HG03139 (cell line): ENCODE results near the gene FRAS1.
"Not testable (repeated sequence)": the region's sequence is repeated elsewhere in the genome, so short reads cannot be mapped to it uniquely, and the experiment has no call there.

Experiments
- ATAC-seq: cut with Tn5 transposase; IDR thresholded peaks from one replicate; pipeline ENCODE4 v1.9.1; 2021; ENCODE audit not compliant: unreplicated experiment

FRAS1 gene

GRCh38 chr4:78210694-78211410 lies 153.7 kb downstream of the FRAS1 start:
- ATAC-seq, result no peak

- no peak for ATAC-seq
Observed at GRCh38 chr4:78213218-78213617, 156.1 kb downstream of the FRAS1 start.

- ATAC-seq, result no peak
Observed at GRCh38 chr4:78214078-78214477, 157.0 kb downstream of the FRAS1 start.

- no peak for ATAC-seq
Observed at GRCh38 chr4:78217557-78217956, 160.4 kb downstream of the FRAS1 start.

- ATAC-seq, result no peak
Observed at GRCh38 chr4:78218260-78218659, 161.1 kb downstream of the FRAS1 start.

GRCh38 chr4:78219825-78220224 lies 162.7 kb downstream of the FRAS1 start:
- ATAC-seq, result no peak

- ATAC-seq, result no peak
Observed at GRCh38 chr4:78220283-78220682, 163.2 kb downstream of the FRAS1 start.

- ATAC-seq, result no peak
Observed at GRCh38 chr4:78222575-78223186, 165.6 kb downstream of the FRAS1 start.

- no peak for ATAC-seq
Observed at GRCh38 chr4:78225236-78225635, 168.1 kb downstream of the FRAS1 start.

- ATAC-seq, result no peak
Observed at GRCh38 chr4:78226279-78226678, 169.2 kb downstream of the FRAS1 start.

- no peak for ATAC-seq
Observed at GRCh38 chr4:78227411-78228057, 170.4 kb downstream of the FRAS1 start.

- no peak for ATAC-seq
Observed at GRCh38 chr4:78235800-78236199, 178.7 kb downstream of the FRAS1 start.

GRCh38 chr4:78237360-78237759 lies 180.2 kb downstream of the FRAS1 start:
- no peak for ATAC-seq

- no peak for ATAC-seq
Observed at GRCh38 chr4:78242071-78242470, 184.9 kb downstream of the FRAS1 start.

- ATAC-seq, result no peak
Observed at GRCh38 chr4:78244705-78245485, 187.8 kb downstream of the FRAS1 start.

- no peak for ATAC-seq
Observed at GRCh38 chr4:78247536-78248285, 190.6 kb downstream of the FRAS1 start.

- no peak for ATAC-seq
Observed at GRCh38 chr4:78250500-78250899, 193.4 kb downstream of the FRAS1 start.

GRCh38 chr4:78252773-78253172 lies 195.7 kb downstream of the FRAS1 start:
- ATAC-seq, result not testable (repeated sequence)

GRCh38 chr4:78254893-78255292 lies 197.8 kb downstream of the FRAS1 start:
- ATAC-seq, result no peak

- no peak for ATAC-seq
Observed at GRCh38 chr4:78265006-78265405, 207.9 kb downstream of the FRAS1 start.

- no peak for ATAC-seq
Observed at GRCh38 chr4:78267790-78268189, 210.7 kb downstream of the FRAS1 start.
